ENCODE measurements around the gene MUC6. TPM values are rescaled to one million over a fixed set of nuclear protein-coding genes. Genes with fewer than 3 reads are reported as not detected.

The MUC6 gene
- total RNA-seq, 2 experiments from 2014 or later, result not detected

DNA sequence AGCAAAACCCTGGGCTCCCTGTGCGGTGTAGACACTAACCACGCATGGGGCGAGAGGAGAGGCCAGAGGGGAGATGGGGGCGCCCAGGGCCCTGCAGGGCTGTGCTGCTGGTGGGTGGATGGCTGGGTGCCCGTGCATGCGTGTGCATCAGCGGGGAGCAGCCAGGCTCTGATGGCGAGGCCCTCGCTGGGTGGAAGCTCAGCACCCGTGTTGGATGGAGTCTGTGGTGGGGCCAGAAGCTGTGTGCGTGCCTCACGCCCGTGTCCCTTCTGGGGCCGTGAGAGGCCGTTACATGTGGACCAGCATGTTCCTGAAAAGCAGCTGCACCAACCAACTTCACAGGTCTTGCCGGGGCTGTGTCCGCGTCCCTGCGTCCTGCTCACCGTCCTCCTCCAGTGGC, 33.4 kb downstream of the MUC6 start:
- H3K36me3 Mint-ChIP-seq (ENCODE audit: low read depth), result peaks cover 24% of the 10 kb centered on the region
- H3K4me3 Mint-ChIP-seq, result no peak overlapping the region
- no peaks in the 10 kb centered on the region for H3K4me1 Mint-ChIP-seq
- ATAC-seq (no peak), DNase-seq (no peak)
- intact Hi-C loops (cut with DNase I, micrococcal nuclease), result no loop called here
- H3K27ac Mint-ChIP-seq, result no peak overlapping the region
- H3K9me3 Mint-ChIP-seq (ENCODE audit: low read depth), result no peaks in the 10 kb centered on the region
- no peaks in the 10 kb centered on the region for H3K27me3 Mint-ChIP-seq
- ChIA-PET POLR2A (no interaction called here), CTCF (no interaction called here)

GRCh38 chr11:1002406-1002984, 34.0 kb downstream of the MUC6 start:
- no peaks in the 10 kb centered on the region for H3K9me3 Mint-ChIP-seq (ENCODE audit: low read depth)
- intact Hi-C loops (cut with DNase I, micrococcal nuclease), result no loop called here
- no peak overlapping the region for H3K4me3 Mint-ChIP-seq
- H3K27me3 Mint-ChIP-seq, result no peaks in the 10 kb centered on the region
- ChIA-PET CTCF (no interaction called here), POLR2A (no interaction called here)
- H3K27ac Mint-ChIP-seq, result no peak overlapping the region
- H3K4me1 Mint-ChIP-seq, result no peaks in the 10 kb centered on the region
- peaks cover 24% of the 10 kb centered on the region for H3K36me3 Mint-ChIP-seq (ENCODE audit: low read depth)
- DNase-seq (no peak), ATAC-seq (no peak)

GRCh38 chr11:1001617-1002405, 34.7 kb downstream of the MUC6 start:
- H3K4me1 Mint-ChIP-seq, result peaks cover 1% of the 10 kb centered on the region
- H3K36me3 Mint-ChIP-seq (ENCODE audit: low read depth), result peaks cover 21% of the 10 kb centered on the region
- H3K27me3 Mint-ChIP-seq, result no peaks in the 10 kb centered on the region
- H3K9me3 Mint-ChIP-seq (ENCODE audit: low read depth), result no peaks in the 10 kb centered on the region
- H3K27ac Mint-ChIP-seq, result no peak overlapping the region
- intact Hi-C loops (cut with DNase I, micrococcal nuclease), result no loop called here
- CTCF ChIA-PET, result no interaction called here
- DNase-seq (no peak), ATAC-seq (no peak)
- H3K4me3 Mint-ChIP-seq, result no peak overlapping the region
- POLR2A ChIA-PET, result no interaction called here

- ChIA-PET POLR2A (no interaction called here), CTCF (no interaction called here)
- Mint-ChIP-seq H3K4me1 (peaks cover 9% of the 10 kb centered on the region), H3K4me3 (no peak overlapping the region), H3K9me3 (ENCODE audit: low read depth) (no peaks in the 10 kb centered on the region), H3K27ac (no peak overlapping the region), H3K36me3 (ENCODE audit: low read depth) (peaks cover 22% of the 10 kb centered on the region), H3K27me3 (no peaks in the 10 kb centered on the region)
- intact Hi-C loops (cut with DNase I, micrococcal nuclease), result no loop called here
- no peak for DNase-seq
- no peak for ATAC-seq
These were observed 35.9 kb downstream of the MUC6 start for GRCh38 chr11:1000357-1001278.

DNA sequence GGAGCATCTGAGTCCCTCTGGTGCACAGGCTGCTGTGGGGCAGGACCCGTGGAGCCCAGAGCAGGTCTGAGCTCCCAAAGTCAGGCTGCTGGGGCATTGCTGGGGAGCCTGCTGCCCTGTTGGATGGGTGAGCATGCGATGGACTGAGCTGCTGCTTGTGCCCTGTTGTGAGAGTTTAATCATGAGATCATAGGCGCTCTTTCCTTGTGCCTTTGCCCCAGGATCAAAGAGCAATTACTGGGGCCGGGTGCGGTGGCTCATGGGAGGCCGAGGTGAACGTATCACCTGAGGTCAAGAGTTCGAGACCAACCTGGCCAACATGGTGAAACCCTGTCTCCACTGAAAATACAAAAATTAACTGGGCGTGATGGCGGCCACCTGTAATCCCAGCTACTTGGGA, 37.5 kb downstream of the MUC6 start:
- Mint-ChIP-seq H3K4me1 (peaks cover 12% of the 10 kb centered on the region), H3K9me3 (ENCODE audit: low read depth) (no peaks in the 10 kb centered on the region), H3K36me3 (ENCODE audit: low read depth) (peaks cover 22% of the 10 kb centered on the region), H3K4me3 (no peak overlapping the region), H3K27me3 (no peaks in the 10 kb centered on the region), H3K27ac (no peak overlapping the region)
- DNase-seq (no peak), ATAC-seq (no peak)
- ChIA-PET CTCF (interaction anchor here (0.6 kb wide), 1 partner anchor 235 kb away, joined by 3 read pairs; no protein-coding TSS in a partner anchor), POLR2A (no interaction called here)
- intact Hi-C loops (cut with DNase I, micrococcal nuclease), result no loop called here

DNA sequence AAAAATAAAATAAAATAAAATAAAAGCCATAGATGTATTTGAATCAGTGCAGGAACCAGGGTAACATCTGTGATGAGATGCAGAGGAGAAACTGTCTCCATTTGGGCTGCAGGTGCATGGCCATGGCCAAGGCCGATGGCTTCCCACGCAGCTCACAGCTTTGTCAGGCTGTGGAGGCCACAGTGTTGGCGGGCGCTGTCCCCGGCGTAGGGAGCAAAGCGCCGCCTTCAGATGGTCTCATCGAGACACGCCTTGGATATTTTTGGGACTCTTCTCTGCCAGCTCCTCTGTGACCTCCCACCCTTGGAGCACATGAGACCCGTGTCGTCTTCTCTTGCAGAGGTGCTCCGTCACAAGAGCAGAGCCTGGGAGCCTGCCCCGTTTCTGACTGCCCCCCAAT, 38.6 kb downstream of the MUC6 start:
- intact Hi-C loops (cut with DNase I, micrococcal nuclease), result no loop called here
- Mint-ChIP-seq H3K27ac (no peak overlapping the region), H3K9me3 (ENCODE audit: low read depth) (no peaks in the 10 kb centered on the region), H3K4me3 (no peak overlapping the region), H3K27me3 (no peaks in the 10 kb centered on the region), H3K4me1 (peaks cover 12% of the 10 kb centered on the region), H3K36me3 (ENCODE audit: low read depth) (peaks cover 25% of the 10 kb centered on the region)
- no peak for DNase-seq
- ChIA-PET POLR2A (no interaction called here), CTCF (no interaction called here)
- no peak for ATAC-seq

GRCh38 chr11:996681-997080, 39.8 kb downstream of the MUC6 start:
- intact Hi-C loops (cut with DNase I, micrococcal nuclease), result no loop called here
- peaks cover 12% of the 10 kb centered on the region for H3K4me1 Mint-ChIP-seq
- ATAC-seq, result no peak
- CTCF ChIA-PET, result interaction anchor here (0.5 kb wide), 1 partner anchor 536 kb away, joined by 3 read pairs; no protein-coding TSS in a partner anchor
- POLR2A ChIA-PET, result interaction anchor here (0.6 kb wide), 1 partner anchor 9 kb away, joined by 9 read pairs; no protein-coding TSS in a partner anchor
- H3K27me3 Mint-ChIP-seq, result no peaks in the 10 kb centered on the region
- H3K27ac Mint-ChIP-seq, result no peak overlapping the region
- H3K36me3 Mint-ChIP-seq (ENCODE audit: low read depth), result peaks cover 24% of the 10 kb centered on the region
- DNase-seq, result no peak
- H3K9me3 Mint-ChIP-seq (ENCODE audit: low read depth), result no peaks in the 10 kb centered on the region
- H3K4me3 Mint-ChIP-seq, result no peak overlapping the region

GRCh38 chr11:995752-996420, 40.6 kb downstream of the MUC6 start:
- CTCF ChIA-PET, result interaction anchor here (0.5 kb wide), 1 partner anchor 537 kb away, joined by 3 read pairs; no protein-coding TSS in a partner anchor
- Mint-ChIP-seq H3K4me1 (peaks cover 12% of the 10 kb centered on the region), H3K36me3 (ENCODE audit: low read depth) (peaks cover 17% of the 10 kb centered on the region), H3K9me3 (ENCODE audit: low read depth) (no peaks in the 10 kb centered on the region), H3K27ac (peak overlapping the region; percentile 39), H3K27me3 (no peaks in the 10 kb centered on the region), H3K4me3 (no peak overlapping the region)
- DNase-seq, result peak; percentile 24
- ATAC-seq, result peak; percentile 45
- intact Hi-C loops (cut with DNase I, micrococcal nuclease), result no loop called here
- POLR2A ChIA-PET, result no interaction called here

GRCh38 chr11:995044-995751, 41.3 kb downstream of the MUC6 start:
- intact Hi-C loops (cut with DNase I, micrococcal nuclease), result no loop called here
- CTCF ChIA-PET, result no interaction called here
- no peaks in the 10 kb centered on the region for H3K9me3 Mint-ChIP-seq (ENCODE audit: low read depth)
- peaks cover 16% of the 10 kb centered on the region for H3K36me3 Mint-ChIP-seq (ENCODE audit: low read depth)
- H3K4me3 Mint-ChIP-seq, result no peak overlapping the region
- no peak overlapping the region for H3K27ac Mint-ChIP-seq
- POLR2A ChIA-PET, result no interaction called here
- peak; percentile 31 for ATAC-seq
- DNase-seq, result no peak
- H3K27me3 Mint-ChIP-seq, result no peaks in the 10 kb centered on the region
- H3K4me1 Mint-ChIP-seq, result peaks cover 12% of the 10 kb centered on the region

DNA sequence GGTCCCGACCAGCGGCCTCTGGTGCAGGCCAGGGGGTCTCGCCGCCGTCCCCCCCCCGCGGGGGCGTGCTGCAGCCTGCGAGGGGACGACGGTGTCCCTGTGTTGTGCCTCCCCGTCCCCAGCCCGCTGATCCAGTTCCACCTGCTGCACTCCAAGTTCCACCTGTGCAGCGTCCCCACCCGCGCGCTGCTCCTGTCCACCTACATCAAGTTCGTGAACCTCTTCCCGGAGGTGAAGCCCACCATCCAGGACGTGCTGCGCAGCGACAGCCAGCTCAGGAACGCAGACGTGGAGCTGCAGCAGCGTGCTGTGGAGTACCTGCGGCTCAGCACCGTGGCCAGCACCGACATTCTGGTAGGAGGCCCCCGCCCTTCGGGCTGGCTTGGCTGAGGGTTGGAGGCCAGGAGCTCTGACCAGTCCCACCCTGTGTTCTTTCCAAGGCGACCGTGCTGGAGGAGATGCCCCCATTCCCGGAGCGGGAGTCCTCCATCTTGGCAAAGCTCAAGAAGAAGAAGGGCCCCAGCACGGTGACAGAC, 42.8 kb downstream of the MUC6 start:
- H3K27me3 Mint-ChIP-seq, result no peaks in the 10 kb centered on the region
- ChIA-PET POLR2A (no interaction called here), CTCF (interaction anchor here (0.7 kb wide), 1 partner anchor 123 kb away, joined by 3 read pairs; no protein-coding TSS in a partner anchor)
- peaks cover 20% of the 10 kb centered on the region for H3K36me3 Mint-ChIP-seq (ENCODE audit: low read depth)
- no peak for ATAC-seq
- intact Hi-C loops (cut with DNase I, micrococcal nuclease), result no loop called here
- no peak overlapping the region for H3K4me3 Mint-ChIP-seq
- no peak for DNase-seq
- no peaks in the 10 kb centered on the region for H3K9me3 Mint-ChIP-seq (ENCODE audit: low read depth)
- no peak overlapping the region for H3K27ac Mint-ChIP-seq
- peaks cover 12% of the 10 kb centered on the region for H3K4me1 Mint-ChIP-seq

DNA sequence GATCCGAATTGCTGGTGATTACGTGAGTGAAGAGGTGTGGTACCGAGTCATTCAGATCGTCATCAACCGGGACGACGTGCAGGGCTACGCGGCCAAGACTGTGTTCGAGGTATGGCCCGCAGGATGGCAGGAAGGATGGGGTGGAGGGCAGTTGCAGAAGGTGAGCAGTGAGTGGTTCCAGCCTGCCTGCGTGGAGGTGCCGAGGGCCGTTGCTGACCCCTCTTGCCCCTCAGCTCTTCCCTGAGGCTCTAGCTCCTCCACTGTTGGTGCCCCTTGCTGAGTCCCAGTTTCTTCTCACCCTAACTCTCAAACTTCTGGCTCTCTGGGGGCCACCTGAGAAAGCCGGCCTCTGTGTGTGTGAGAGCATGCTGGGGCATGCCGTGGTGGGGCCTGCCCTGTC, 43.9 kb downstream of the MUC6 start:
- no peaks in the 10 kb centered on the region for H3K9me3 Mint-ChIP-seq (ENCODE audit: low read depth)
- intact Hi-C loops (cut with DNase I, micrococcal nuclease), result no loop called here
- ChIA-PET CTCF (no interaction called here), POLR2A (no interaction called here)
- H3K4me3 Mint-ChIP-seq, result no peak overlapping the region
- no peak overlapping the region for H3K27ac Mint-ChIP-seq
- H3K27me3 Mint-ChIP-seq, result no peaks in the 10 kb centered on the region
- DNase-seq (no peak), ATAC-seq (no peak)
- H3K4me1 Mint-ChIP-seq, result peaks cover 12% of the 10 kb centered on the region
- peaks cover 27% of the 10 kb centered on the region for H3K36me3 Mint-ChIP-seq (ENCODE audit: low read depth)
